Mesenchymal stem cell (in vitro differentiated cells and primary cell): ENCODE data around the gene TTC4.

ENCODE experiments used
- DNase-seq: peaks from one replicate; pipeline ENCODE4 v3.0.0-alpha.2; 2013
- H2AFZ ChIP-seq: one replicate; pipeline ENCODE4 v1.6.1; 2013; ENCODE audit warnings: low read depth, mild to moderate bottlenecking, control low read depth, inconsistent platforms, low read length, moderate library complexity
- H2AK5ac ChIP-seq: 2 replicates; pipeline ENCODE4 v1.6.1; 2013; ENCODE audit warnings: low read length, moderate library complexity, mild to moderate bottlenecking, inconsistent platforms; ENCODE audit not compliant: severe bottlenecking
- H2BK120ac ChIP-seq: one replicate; pipeline ENCODE4 v1.6.1; 2013; ENCODE audit warnings: low read depth, mild to moderate bottlenecking, inconsistent platforms, low read length, moderate library complexity
- H2BK12ac ChIP-seq, 2 experiments: one replicate each; pipeline ENCODE4 v1.6.1; 2013; ENCODE audit warnings: inconsistent platforms in 2 of 2, low read length in 2 of 2, mild to moderate bottlenecking in 2 of 2, moderate library complexity in 2 of 2, control low read depth in 1 of 2
- H2BK15ac ChIP-seq: one replicate; pipeline ENCODE4 v1.6.1; 2013; ENCODE audit warnings: mild to moderate bottlenecking, low read depth, inconsistent platforms; ENCODE audit not compliant: poor library complexity, severe bottlenecking
- H2BK5ac ChIP-seq: 2 replicates; pipeline ENCODE4 v1.6.1; 2013; ENCODE audit warnings: low read depth, mild to moderate bottlenecking, low read length, control low read depth, inconsistent platforms; ENCODE audit not compliant: poor library complexity, severe bottlenecking
- H3K14ac ChIP-seq, 2 experiments: one replicate each; pipeline ENCODE4 v1.6.1; 2013; ENCODE audit warnings: inconsistent platforms in 2 of 2, low read length in 2 of 2, control low read depth in 1 of 2, mild to moderate bottlenecking in 1 of 2, moderate library complexity in 1 of 2
- H3K18ac ChIP-seq, 2 experiments: one replicate each; pipeline ENCODE4 v1.6.1; 2013; ENCODE audit warnings: inconsistent platforms in 2 of 2, low read length in 2 of 2, control low read depth in 1 of 2, low read depth in 1 of 2, mild to moderate bottlenecking in 1 of 2
- H3K23ac ChIP-seq, 2 experiments: one replicate each; pipeline ENCODE4 v1.6.1; 2013; ENCODE audit warnings: inconsistent platforms in 2 of 2, low read length in 2 of 2, mild to moderate bottlenecking in 2 of 2, moderate library complexity in 2 of 2, control low read depth in 1 of 2
- H3K27ac ChIP-seq: 2 replicates; pipeline ENCODE4 v1.5.1; 2013; ENCODE audit warnings: mild to moderate bottlenecking, moderate library complexity, low read length, control low read depth, inconsistent platforms; ENCODE audit not compliant: poor library complexity, severe bottlenecking
- H3K27me3 ChIP-seq, 2 experiments: 2 replicates each; pipeline versions ENCODE4 v1.6.1 to v1.7.0; 2013; ENCODE audit warnings: low read length in 2 of 2, mild to moderate bottlenecking in 2 of 2, moderate library complexity in 2 of 2, control low read depth in 1 of 2, inconsistent platforms in 1 of 2; ENCODE audit not compliant: control insufficient read depth in 1 of 2, insufficient read depth in 1 of 2
- H3K36me3 ChIP-seq, 2 experiments: 2 replicates each; pipeline versions ENCODE4 v1.6.1 to v1.7.0; 2013; ENCODE audit warnings: low read length in 2 of 2, control low read depth in 1 of 2, inconsistent platforms in 1 of 2, low read depth in 1 of 2, mild to moderate bottlenecking in 1 of 2; ENCODE audit not compliant: insufficient read depth in 2 of 2, control insufficient read depth in 1 of 2
- H3K4ac ChIP-seq, 2 experiments: one replicate each; pipeline ENCODE4 v1.6.1; 2013; ENCODE audit warnings: inconsistent platforms in 2 of 2, low read length in 2 of 2, mild to moderate bottlenecking in 2 of 2, moderate library complexity in 2 of 2, control low read depth in 1 of 2, low read depth in 1 of 2
- H3K4me1 ChIP-seq: 2 replicates; pipeline ENCODE4 v1.6.1; 2013; ENCODE audit warnings: low read depth, low read length, control low read depth; ENCODE audit not compliant: control insufficient read depth, insufficient read depth
- H3K4me2 ChIP-seq: 2 replicates; pipeline ENCODE4 v1.6.1; 2013; ENCODE audit warnings: low read length, mild to moderate bottlenecking, inconsistent platforms; ENCODE audit not compliant: poor library complexity, severe bottlenecking
- H3K4me3 ChIP-seq, 2 experiments: 2 replicates each; pipeline versions ENCODE4 v1.5.1 to v1.7.0; 2013; ENCODE audit warnings: low read length in 2 of 2, mild to moderate bottlenecking in 2 of 2, control low read depth in 1 of 2, low read depth in 1 of 2; ENCODE audit not compliant: insufficient read depth in 1 of 2
- H3K79me1 ChIP-seq: replicated peaks from 2 replicates; pipeline ENCODE4 v1.6.1; 2013; ENCODE audit warnings: mild to moderate bottlenecking, control low read depth, low read length, inconsistent platforms; ENCODE audit not compliant: poor library complexity, severe bottlenecking
- H3K9ac ChIP-seq: 2 replicates; pipeline ENCODE4 v1.7.0; 2013; ENCODE audit warnings: mild to moderate bottlenecking, low read length, moderate library complexity
- H3K9me3 ChIP-seq: 2 replicates; pipeline ENCODE4 v1.7.0; 2013; ENCODE audit warnings: mild to moderate bottlenecking, low read length; ENCODE audit not compliant: control insufficient read depth
- H4K8ac ChIP-seq: one replicate; pipeline ENCODE4 v1.6.1; 2013; ENCODE audit warnings: inconsistent platforms, mild to moderate bottlenecking, low read length, moderate library complexity
- H4K91ac ChIP-seq: one replicate; pipeline ENCODE4 v1.6.1; 2013; ENCODE audit warnings: mild to moderate bottlenecking, low read length, inconsistent platforms
- WGBS: methylation state at CpG from one replicate; pipeline ENCODE4 v1.1.7; 2013; ENCODE audit warnings: mixed read lengths; 5-methylcytosine and 5-hydroxymethylcytosine counted together

TTC4 gene

GRCh38 chr1:54701996-54702395, 13.7 kb upstream of the TTC4 start:
- no peak overlapping the region for H2AFZ ChIP-seq
- WGBS: 85% methylated on average over 11 of the region's 11 CpGs
- no peaks in the 10 kb centered on the region for H3K4me1 ChIP-seq
- no peaks in the 10 kb centered on the region for H3K9me3 ChIP-seq
- no peak overlapping the region for H3K4me3 ChIP-seq
- no peaks in the 10 kb centered on the region for H3K36me3 ChIP-seq
- H3K4me2 ChIP-seq: no peak overlapping the region
- no peak overlapping the region for H4K91ac ChIP-seq
- no peak overlapping the region for H2BK5ac ChIP-seq
- no peak overlapping the region for H3K18ac ChIP-seq
- H3K27me3 ChIP-seq: peaks cover 58 to 61% of the 10 kb centered on the region in 2 experiments
- no peak overlapping the region for H3K9ac ChIP-seq
- no peak overlapping the region for H2AK5ac ChIP-seq
- no peak overlapping the region for H3K23ac ChIP-seq
- H3K4ac ChIP-seq: no peak overlapping the region
- H2BK12ac ChIP-seq: no peak overlapping the region
- no peak overlapping the region for H3K14ac ChIP-seq
- H3K79me1 ChIP-seq: no peaks in the 10 kb centered on the region
- no peak overlapping the region for H3K27ac ChIP-seq
- no peak overlapping the region for H4K8ac ChIP-seq
- DNase-seq: no peak
- no peak overlapping the region for H2BK15ac ChIP-seq
- no peak overlapping the region for H2BK120ac ChIP-seq

DNA sequence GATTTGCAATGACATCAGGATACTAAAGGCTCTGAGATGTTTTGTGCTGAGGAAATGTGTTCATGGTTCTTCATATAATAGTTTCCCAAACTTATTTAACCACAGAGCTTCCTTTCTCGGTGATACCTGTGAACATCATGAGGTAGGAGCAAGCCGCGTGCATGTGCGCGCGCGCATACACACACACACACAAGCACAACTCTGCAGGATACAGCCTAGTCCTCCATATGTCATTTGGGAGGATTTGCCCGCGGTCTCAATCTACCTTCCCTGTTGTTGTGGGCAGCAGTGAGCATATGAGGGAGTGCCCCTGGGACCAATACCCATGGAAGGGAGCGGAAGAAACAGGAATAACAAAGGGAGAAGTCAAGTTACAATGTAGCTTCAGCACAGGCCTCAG, 12.2 kb upstream of the TTC4 start:
- Histone ChIP-seq H4K91ac (no peak overlapping the region), H3K79me1 (no peaks in the 10 kb centered on the region), H3K27me3 (peaks cover 54 to 57% of the 10 kb centered on the region in 2 experiments), H2BK120ac (no peak overlapping the region), H2AK5ac (no peak overlapping the region), H2BK12ac (no peak overlapping the region), H3K27ac (no peak overlapping the region), H3K9ac (no peak overlapping the region), H2BK5ac (no peak overlapping the region), H3K4me2 (no peak overlapping the region), H3K14ac (no peak overlapping the region), H4K8ac (no peak overlapping the region), H3K18ac (no peak overlapping the region), H2AFZ (no peak overlapping the region), H3K9me3 (no peaks in the 10 kb centered on the region), H3K4me1 (no peaks in the 10 kb centered on the region), H3K23ac (no peak overlapping the region), H3K4me3 (no peak overlapping the region), H3K4ac (no peak overlapping the region), H3K36me3 (no peaks in the 10 kb centered on the region), H2BK15ac (no peak overlapping the region)
- no peak for DNase-seq
- WGBS: 91% methylated on average over 10 of the region's 10 CpGs

- H3K9me3 ChIP-seq: no peaks in the 10 kb centered on the region
- H4K8ac ChIP-seq: no peak overlapping the region
- H3K14ac ChIP-seq: no peak overlapping the region
- H3K4me1 ChIP-seq: no peaks in the 10 kb centered on the region
- no peak overlapping the region for H2BK12ac ChIP-seq
- H3K9ac ChIP-seq: no peak overlapping the region
- 72% methylated on average over 2 of the region's 2 CpGs for WGBS
- no peaks in the 10 kb centered on the region for H3K79me1 ChIP-seq
- H2BK5ac ChIP-seq: no peak overlapping the region
- H3K36me3 ChIP-seq: no peaks in the 10 kb centered on the region
- H2BK15ac ChIP-seq: no peak overlapping the region
- H2AFZ ChIP-seq: no peak overlapping the region
- H3K4ac ChIP-seq: no peak overlapping the region
- no peak overlapping the region for H3K4me3 ChIP-seq
- no peak overlapping the region for H3K27ac ChIP-seq
- no peak overlapping the region for H2AK5ac ChIP-seq
- no peak overlapping the region for H3K23ac ChIP-seq
- H4K91ac ChIP-seq: no peak overlapping the region
- no peak overlapping the region for H3K18ac ChIP-seq
- H2BK120ac ChIP-seq: no peak overlapping the region
- no peak overlapping the region for H3K4me2 ChIP-seq
- no peak for DNase-seq
- H3K27me3 ChIP-seq: peaks cover 44 to 65% of the 10 kb centered on the region in 2 experiments
Observed at GRCh38 chr1:54705153-54705552, 10.5 kb upstream of the TTC4 start.

- no peak overlapping the region for H3K4me3 ChIP-seq
- H3K27ac ChIP-seq: no peak overlapping the region
- no peak overlapping the region for H3K18ac ChIP-seq
- no peak overlapping the region for H2BK15ac ChIP-seq
- no peak overlapping the region for H2BK5ac ChIP-seq
- no peak overlapping the region for H4K8ac ChIP-seq
- H3K4me1 ChIP-seq: no peaks in the 10 kb centered on the region
- no peaks in the 10 kb centered on the region for H3K79me1 ChIP-seq
- H3K14ac ChIP-seq: no peak overlapping the region
- H2BK120ac ChIP-seq: no peak overlapping the region
- no peak overlapping the region for H3K9ac ChIP-seq
- no peak overlapping the region for H4K91ac ChIP-seq
- 82% methylated on average over 4 of the region's 4 CpGs for WGBS
- H3K23ac ChIP-seq: no peak overlapping the region
- H2AFZ ChIP-seq: no peak overlapping the region
- no peak overlapping the region for H3K4me2 ChIP-seq
- no peaks in the 10 kb centered on the region for H3K36me3 ChIP-seq
- H3K9me3 ChIP-seq: no peaks in the 10 kb centered on the region
- H2BK12ac ChIP-seq: no peak overlapping the region
- no peak overlapping the region for H2AK5ac ChIP-seq
- peaks cover 34 to 71% of the 10 kb centered on the region in 2 experiments for H3K27me3 ChIP-seq
- DNase-seq: no peak
- no peak overlapping the region for H3K4ac ChIP-seq
Observed at GRCh38 chr1:54706419-54706818, 9.2 kb upstream of the TTC4 start.
